Activated CD4-positive, CD25-positive, alpha-beta regulatory T cell (primary cell): ENCODE results near the gene ATP6V0E1.
"Not testable (repeated sequence)": the region's sequence is repeated elsewhere in the genome, so short reads cannot be mapped to it uniquely, and the experiment has no call there.

Experiments used
- DNase-seq, 4 experiments: peaks; one replicate each; lab custom pipeline; 2025; lab: John Stamatoyannopoulos, UW

Gene ATP6V0E1

DNA sequence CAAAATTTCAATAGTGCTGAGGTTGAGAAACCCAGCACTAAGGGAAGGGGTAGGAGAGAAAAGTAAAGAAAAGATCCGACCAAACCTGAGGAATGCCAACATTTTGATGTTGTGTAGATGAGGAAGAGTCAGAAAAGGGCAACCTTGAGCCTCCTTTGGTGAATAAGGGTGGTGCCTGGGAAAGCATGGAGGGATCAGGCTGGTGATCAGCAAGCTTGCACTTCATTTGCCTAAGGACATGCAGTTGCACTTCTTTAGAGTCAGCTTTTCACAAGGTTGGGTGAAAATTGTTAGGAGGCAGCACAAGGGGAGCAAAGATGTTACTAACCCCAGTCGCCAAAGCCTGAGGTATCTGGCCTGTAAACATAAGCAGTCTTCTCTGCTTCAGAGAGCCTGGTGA is 20.4 kb downstream of the ATP6V0E1 start:
- DNase-seq: no peak

DNA sequence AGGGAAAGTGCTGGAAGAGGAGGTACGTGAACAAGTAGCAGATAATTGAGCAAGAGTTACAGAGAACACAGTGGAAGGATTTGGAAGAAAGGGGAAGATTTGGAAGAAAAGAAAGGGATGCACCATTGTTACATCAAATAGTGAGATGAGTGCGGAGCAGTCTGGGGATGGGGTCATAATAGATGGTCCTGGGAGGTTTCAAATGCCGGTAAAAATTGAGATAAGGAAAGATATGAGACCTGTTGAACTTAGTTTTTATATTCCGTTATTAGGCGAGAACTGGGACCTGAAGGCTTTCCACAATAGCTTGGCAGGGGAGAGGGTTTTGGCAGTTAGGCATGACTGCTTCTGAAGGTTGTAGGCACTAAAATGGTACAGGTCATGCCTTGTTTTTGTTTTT is 20.9 kb downstream of the ATP6V0E1 start:
- DNase-seq: no peak

DNA sequence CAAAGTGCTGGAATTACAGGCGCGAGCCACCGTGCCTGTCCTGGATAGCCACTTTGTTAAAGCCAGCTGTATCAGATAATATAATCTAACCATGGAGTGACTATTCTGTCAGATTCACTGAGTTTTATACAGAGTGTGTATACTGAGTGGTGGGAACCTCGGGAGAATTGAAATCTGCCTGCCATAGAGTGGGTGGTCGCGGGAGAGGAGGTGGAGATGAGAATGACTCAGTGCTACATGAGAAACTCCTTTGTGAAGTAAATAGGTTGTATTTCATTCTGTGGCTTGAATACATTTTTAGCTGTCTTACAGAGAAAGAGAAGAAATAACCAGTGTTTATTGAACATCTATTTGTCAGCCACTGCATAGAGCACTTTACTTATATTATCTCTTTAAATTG is 26.4 kb downstream of the ATP6V0E1 start:
- DNase-seq: no peak

GRCh38 chr5:173010547-173011464 is 27.2 kb downstream of the ATP6V0E1 start:
- DNase-seq: no peak

- DNase-seq: no peak
These were observed 28.0 kb downstream of the ATP6V0E1 start for GRCh38 chr5:173011566-173011965.

GRCh38 chr5:173012882-173013281 is 29.3 kb downstream of the ATP6V0E1 start:
- no peak for DNase-seq

GRCh38 chr5:173014671-173015070 is 31.1 kb downstream of the ATP6V0E1 start:
- no peak for DNase-seq

GRCh38 chr5:173015192-173015591 is 31.6 kb downstream of the ATP6V0E1 start:
- DNase-seq: no peak

- DNase-seq: no peak
These were observed 32.3 kb downstream of the ATP6V0E1 start for GRCh38 chr5:173015598-173016455.

- no peak for DNase-seq
These were observed 33.1 kb downstream of the ATP6V0E1 start for GRCh38 chr5:173016598-173017046.

- DNase-seq: not testable (repeated sequence)
These were observed 33.5 kb downstream of the ATP6V0E1 start for GRCh38 chr5:173017087-173017486.

- DNase-seq: no peak
These were observed 34.8 kb downstream of the ATP6V0E1 start for GRCh38 chr5:173018358-173018757.

DNA sequence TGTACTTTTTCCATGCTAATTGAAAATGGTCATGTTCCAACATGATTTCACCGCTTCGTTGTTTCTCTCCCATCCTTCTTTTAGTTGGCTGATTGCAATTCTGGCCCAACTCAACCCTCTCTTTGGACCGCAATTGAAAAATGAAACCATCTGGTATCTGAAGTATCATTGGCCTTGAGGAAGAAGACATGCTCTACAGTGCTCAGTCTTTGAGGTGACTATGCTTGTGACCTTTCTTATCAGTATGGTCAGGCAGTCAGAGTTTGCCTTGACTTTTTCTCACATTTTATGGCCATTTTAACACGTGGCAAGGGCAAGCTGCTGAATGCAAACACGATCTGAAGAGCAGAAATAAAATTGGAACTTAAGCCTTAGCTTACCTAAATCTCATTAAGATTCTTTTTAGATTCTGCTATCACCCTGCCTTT is 36.6 kb downstream of the ATP6V0E1 start:
- no peak for DNase-seq

GRCh38 chr5:173020643-173021042 is 37.1 kb downstream of the ATP6V0E1 start:
- DNase-seq: no peak

- DNase-seq: no peak
These were observed 42.1 kb downstream of the ATP6V0E1 start for GRCh38 chr5:173025651-173026050.

GRCh38 chr5:173027905-173028304 is 44.3 kb downstream of the ATP6V0E1 start:
- DNase-seq: no peak

GRCh38 chr5:173028811-173029327 is 45.3 kb downstream of the ATP6V0E1 start:
- DNase-seq: no peak

DNA sequence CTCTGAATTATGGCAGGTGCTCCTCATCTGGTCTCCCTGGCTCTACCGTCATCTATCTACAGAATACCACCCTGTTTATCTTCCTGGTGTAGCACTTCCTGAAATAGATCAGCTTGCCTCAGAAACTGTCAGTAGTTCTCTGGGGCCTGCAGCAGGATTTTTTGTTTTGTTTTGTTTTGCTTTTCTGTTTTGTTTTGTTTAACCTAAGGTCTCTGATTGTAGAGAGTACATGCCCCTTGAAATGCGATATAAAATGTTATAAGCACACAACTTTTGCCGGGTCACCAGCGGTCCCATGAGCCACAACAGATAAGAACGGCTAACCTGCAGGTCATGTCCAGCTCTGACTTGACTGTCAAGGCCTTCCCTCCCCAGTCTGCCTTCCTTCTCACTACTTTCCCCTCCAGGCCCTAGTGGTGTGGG is 45.9 kb downstream of the ATP6V0E1 start:
- DNase-seq: no peak

DNA sequence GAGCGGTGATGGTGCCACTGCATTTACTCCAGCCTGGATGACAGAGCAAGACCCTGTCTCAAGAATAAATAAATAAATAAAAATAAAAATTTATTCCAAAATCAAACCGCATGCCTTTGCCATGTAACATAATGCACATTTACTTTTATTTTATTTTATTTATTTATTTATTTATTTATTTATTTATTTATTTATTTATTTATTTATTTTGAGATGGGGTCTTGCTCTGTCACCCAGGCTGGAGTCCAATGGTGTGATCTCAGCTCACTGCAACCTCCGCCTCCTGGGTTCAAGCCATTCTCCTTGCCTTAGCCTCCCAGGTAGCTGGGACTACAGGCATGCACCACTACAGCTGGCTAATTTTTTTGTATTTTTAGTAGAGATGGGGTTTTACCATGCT is 48.5 kb downstream of the ATP6V0E1 start:
- not testable (repeated sequence) for DNase-seq

DNA sequence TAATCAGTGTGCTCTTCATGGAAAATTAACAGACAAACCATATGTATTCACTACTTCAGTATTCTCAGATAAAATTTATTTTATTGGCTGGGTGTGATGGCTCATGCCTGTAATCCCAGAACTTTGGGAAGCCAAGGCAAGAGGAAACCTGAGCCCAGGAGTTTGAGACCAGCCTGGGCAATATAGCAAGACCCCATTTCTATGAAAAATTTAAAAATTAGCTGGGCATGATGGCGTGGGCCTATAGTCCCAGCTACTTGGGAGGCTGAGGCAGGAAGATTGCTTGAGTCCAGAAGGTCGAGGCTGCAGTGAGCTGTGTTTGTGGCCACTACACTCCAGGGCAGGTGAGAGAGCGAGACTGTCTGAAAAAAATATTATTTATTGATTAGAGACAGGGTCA is 49.2 kb downstream of the ATP6V0E1 start:
- DNase-seq: no peak

GRCh38 chr5:173033923-173034322 is 50.4 kb downstream of the ATP6V0E1 start:
- DNase-seq: no peak

DNA sequence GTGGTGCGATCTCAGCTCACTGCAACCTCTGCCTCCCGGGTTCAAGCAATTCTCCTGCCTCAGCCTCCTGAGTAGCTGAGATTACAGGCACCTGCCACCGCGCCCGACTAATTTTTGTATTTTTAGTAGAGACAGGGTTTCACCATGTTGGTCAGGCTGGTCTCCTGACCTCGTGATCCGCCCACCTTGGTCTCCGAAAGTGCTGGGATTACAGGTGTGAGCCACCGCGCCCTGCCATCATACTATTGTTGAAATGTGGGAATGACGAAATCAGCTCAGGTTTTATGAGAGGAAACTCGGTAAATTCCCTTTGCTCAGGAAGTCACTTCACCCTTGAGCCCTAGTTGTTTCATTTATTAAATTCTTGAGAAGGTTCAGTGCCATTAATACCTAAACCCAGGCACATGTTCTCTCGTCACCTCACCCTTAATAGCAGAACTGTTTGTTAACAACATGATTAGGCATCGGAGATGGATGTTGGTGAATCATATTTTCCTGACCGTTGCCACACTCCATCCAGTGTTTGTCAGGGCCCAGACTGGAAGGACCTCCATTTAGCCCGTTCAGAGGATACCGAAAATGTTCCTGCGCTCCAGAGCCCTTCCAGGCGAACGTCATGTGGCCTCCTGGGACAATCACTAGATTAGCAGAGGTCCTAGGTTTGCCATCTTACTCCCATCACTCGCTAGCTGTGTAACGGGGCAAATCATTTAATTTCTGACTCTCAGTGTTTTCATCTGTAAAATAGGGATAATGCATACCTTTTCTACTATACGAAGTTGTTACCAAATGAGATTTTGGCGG is 52.5 kb downstream of the ATP6V0E1 start:
- no peak for DNase-seq
